SU-DHL-6 (cell line): ENCODE measurements around the gene TMEM9B.
A peak's percentile ranks its signal among the peaks of the same experiment; 100 is the strongest.

Source experiments
- H2AFZ ChIP-seq: fragments of 200-600 bp; sonication (generic); 2 replicates; pipeline ENCODE4 v1.6.1; 2014; ENCODE audit warnings: low read depth, mild to moderate bottlenecking, moderate library complexity, mixed read lengths, antibody characterized with exemption, low read length; ENCODE audit not compliant: severe bottlenecking
- H3F3A ChIP-seq: fragments of 200-600 bp; shearing (Covaris generic); 2 replicates; pipeline ENCODE4 v1.6.0; 2016; ENCODE audit warnings: antibody characterized with exemption, mild to moderate bottlenecking; ENCODE audit not compliant: insufficient read depth
- H3K27ac ChIP-seq: fragments of 200-600 bp; sonication (generic); 2 replicates; pipeline ENCODE4 v1.5.1; 2016; ENCODE audit warnings: low read depth, mild to moderate bottlenecking, low read length, moderate library complexity, mixed read lengths
- H3K27me3 ChIP-seq: fragments of 200-600 bp; sonication (generic), shearing (Covaris generic); 2 replicates; pipeline ENCODE4 v1.6.0; 2014; ENCODE audit warnings: mild to moderate bottlenecking, low read length
- H3K36me3 ChIP-seq: fragments of 200-600 bp; sonication (generic); 2 replicates; pipeline ENCODE4 v1.6.1; 2014; ENCODE audit warnings: mild to moderate bottlenecking, low read length, mixed read lengths
- H3K4me2 ChIP-seq: fragments of 300-600, 200-600 bp; shearing (Covaris generic), sonication (generic); 2 replicates; pipeline ENCODE4 v1.6.0; 2014; ENCODE audit warnings: low read length, low read depth, mild to moderate bottlenecking; ENCODE audit not compliant: poor library complexity, severe bottlenecking
- H3K4me3 ChIP-seq: fragments of 200-600 bp; sonication (generic); 2 replicates; pipeline ENCODE4 v1.5.1; 2014; ENCODE audit warnings: antibody characterized with exemption, low read length, mild to moderate bottlenecking, mixed read lengths; ENCODE audit not compliant: insufficient read depth, poor library complexity, severe bottlenecking
- H3K79me2 ChIP-seq: fragments of 200-600 bp; sonication (generic); 2 replicates; pipeline ENCODE4 v1.6.1; 2014; ENCODE audit warnings: mild to moderate bottlenecking, low read length, moderate library complexity; ENCODE audit not compliant: insufficient read depth
- H3K9ac ChIP-seq: fragments of 200-600 bp; sonication (generic); 2 replicates; pipeline ENCODE4 v1.7.0; 2014; ENCODE audit warnings: mild to moderate bottlenecking, low read length
- H3K9me2 ChIP-seq: fragments of 200-600 bp; sonication (generic); replicated peaks from 2 replicates; pipeline ENCODE4 v1.6.1; 2014; ENCODE audit warnings: low read length; ENCODE audit not compliant: insufficient read depth
- H3K9me3 ChIP-seq: fragments of 200-600 bp; sonication (generic); 2 replicates; pipeline ENCODE4 v1.6.1; 2014; ENCODE audit warnings: low read length, mixed read lengths; ENCODE audit not compliant: insufficient read depth
- H4K20me1 ChIP-seq: fragments of 200-600 bp; sonication (generic); 2 replicates; pipeline ENCODE4 v1.6.1; 2014; ENCODE audit warnings: low read depth, mild to moderate bottlenecking, antibody characterized with exemption, low read length, moderate library complexity, mixed read lengths
- CTCF ChIP-seq: fragments of 200-600 bp; sonication (generic); IDR thresholded peaks from one replicate; pipeline ENCODE4 v1.5.1; 2017; ENCODE audit warnings: antibody characterized with exemption, mild to moderate bottlenecking, low read length, moderate library complexity; ENCODE audit not compliant: insufficient read depth, poor library complexity, severe bottlenecking
- EZH2phosphoT487 ChIP-seq: fragments of 200-600 bp; sonication (generic), shearing (Covaris generic); conservative IDR thresholded peaks from 2 replicates; pipeline ENCODE4 v1.6.1; 2018; ENCODE audit warnings: mild to moderate bottlenecking, antibody characterized with exemption, low read length, moderate library complexity, mixed read lengths

The TMEM9B gene

DNA sequence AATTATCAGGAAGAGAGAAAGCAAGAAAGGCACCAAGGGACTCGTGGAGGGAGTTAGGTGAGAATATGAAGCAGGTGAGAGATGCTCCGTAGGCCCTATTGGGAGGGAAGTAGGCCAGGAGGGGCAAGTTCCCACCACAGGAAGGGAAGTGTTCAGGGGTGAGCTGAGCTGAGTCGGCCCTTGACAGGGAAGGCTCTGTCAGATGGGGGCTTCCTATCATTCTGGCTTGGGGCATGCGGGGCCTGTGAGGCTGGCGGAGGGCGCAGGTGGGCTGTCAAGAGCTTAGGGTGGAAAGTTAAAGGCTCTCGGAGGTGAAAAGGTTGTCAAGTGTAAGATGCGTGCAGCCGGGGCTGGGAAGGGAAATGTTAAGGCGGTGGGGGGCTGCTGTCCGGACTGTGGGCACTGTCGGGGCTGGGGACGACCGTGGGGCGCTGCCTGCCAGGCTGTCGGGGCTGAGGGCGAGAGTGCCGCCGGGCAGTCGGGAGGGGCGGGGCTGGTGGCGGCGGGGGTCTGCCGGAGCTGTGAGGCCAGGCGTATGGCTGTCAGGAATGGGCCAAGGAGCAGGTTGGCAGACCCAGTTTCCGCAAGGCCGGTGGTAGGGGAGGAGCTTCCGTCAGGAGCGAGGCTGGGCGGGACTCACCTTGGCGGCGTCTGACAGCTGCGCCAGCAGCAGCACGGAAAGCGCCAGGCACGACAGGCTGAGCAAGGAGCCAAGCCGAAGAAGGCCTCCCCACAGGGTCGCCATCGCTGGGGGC lies 496 bp downstream of the TMEM9B start:
- no peaks in the 10 kb centered on the region for H3K27me3 ChIP-seq
- peaks cover 3% of the 10 kb centered on the region; the same call in 1 of the 2 replicates for H3F3A ChIP-seq
- H3K9me3 ChIP-seq: no peaks in the 10 kb centered on the region
- H2AFZ ChIP-seq: peak overlapping the region; percentile 65
- H3K4me2 ChIP-seq: peak overlapping the region; percentile 72
- H3K36me3 ChIP-seq: no peaks in the 10 kb centered on the region; the same call in 1 of the 2 replicates
- H3K79me2 ChIP-seq: peaks cover 53% of the 10 kb centered on the region
- peak overlapping the region; percentile 91 for H3K4me3 ChIP-seq
- H3K9ac ChIP-seq: peak overlapping the region; percentile 81
- TF ChIP-seq CTCF (no peak), EZH2phosphoT487 (no peak)
- H3K27ac ChIP-seq: peak overlapping the region; percentile 71
- no peaks in the 10 kb centered on the region for H3K9me2 ChIP-seq
- H4K20me1 ChIP-seq: no peaks in the 10 kb centered on the region; the same call in 1 of the 2 replicates

DNA sequence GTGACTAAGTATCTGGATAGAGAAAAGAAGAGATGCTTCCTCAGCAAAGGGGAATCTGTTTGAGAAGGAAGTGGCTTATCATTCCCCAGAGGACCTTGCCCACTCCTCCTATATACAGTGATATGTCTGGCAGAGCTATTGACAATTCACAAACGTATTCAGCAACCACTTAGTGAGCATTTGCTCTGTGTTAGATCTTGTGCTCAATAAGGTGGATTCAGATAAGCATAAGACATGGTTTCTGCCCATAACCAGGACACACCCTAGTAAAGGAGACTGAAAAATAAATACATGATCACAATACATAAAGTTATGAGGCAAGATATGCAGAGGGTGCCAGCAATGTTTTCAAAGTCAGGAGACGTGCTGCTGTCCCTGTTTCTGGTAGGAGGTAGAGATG lies 1.4 kb downstream of the TMEM9B start:
- Histone ChIP-seq H3K27me3 (no peaks in the 10 kb centered on the region), H3K27ac (peak overlapping the region; percentile 17; the same call in 1 of the 2 replicates), H4K20me1 (no peaks in the 10 kb centered on the region; the same call in 1 of the 2 replicates), H3K36me3 (no peaks in the 10 kb centered on the region; the same call in 1 of the 2 replicates), H3K4me3 (peak overlapping the region; percentile 91), H3F3A (peaks cover 3% of the 10 kb centered on the region; the same call in 1 of the 2 replicates), H3K9me3 (no peaks in the 10 kb centered on the region), H3K79me2 (peaks cover 59% of the 10 kb centered on the region), H3K9me2 (no peaks in the 10 kb centered on the region), H3K9ac (peak overlapping the region; percentile 81), H2AFZ (no peak overlapping the region), H3K4me2 (peak overlapping the region; percentile 72)
- no peak for TF ChIP-seq EZH2phosphoT487
- no peak for TF ChIP-seq CTCF

GRCh38 chr11:8961401-8961800 lies 2.8 kb downstream of the TMEM9B start:
- no peak overlapping the region for H3K4me3 ChIP-seq
- H3F3A ChIP-seq: peaks cover 3% of the 10 kb centered on the region; the same call in 1 of the 2 replicates
- no peak overlapping the region for H3K27ac ChIP-seq
- TF ChIP-seq CTCF: no peak
- no peak for TF ChIP-seq EZH2phosphoT487
- no peaks in the 10 kb centered on the region for H3K9me2 ChIP-seq
- no peaks in the 10 kb centered on the region for H3K27me3 ChIP-seq
- H3K9me3 ChIP-seq: no peaks in the 10 kb centered on the region
- H3K9ac ChIP-seq: peak overlapping the region; percentile 9; the same call in 1 of the 2 replicates
- no peaks in the 10 kb centered on the region; the same call in 1 of the 2 replicates for H4K20me1 ChIP-seq
- peaks cover 73% of the 10 kb centered on the region for H3K79me2 ChIP-seq
- H3K4me2 ChIP-seq: peak overlapping the region; percentile 72
- peaks cover under 1% of the 10 kb centered on the region; the same call in 1 of the 2 replicates for H3K36me3 ChIP-seq
- no peak overlapping the region for H2AFZ ChIP-seq
